HepG2 (cell line): Measurements from ENCODE around the gene RAB3IP. TPM values are rescaled to one million over a fixed set of nuclear protein-coding genes. Genes with fewer than 3 reads are reported as not detected.

ENCODE experiments used
- KIAA2018 ChIP-seq: sonication (generic); formaldehyde crosslinking; IDR thresholded peaks from 2 replicates; pipeline ENCODE4 v1.5.0; 2020; ENCODE audit warnings: mild to moderate bottlenecking, missing genetic modification reagents, borderline replicate concordance
- STAT6 ChIP-seq: sonication (generic); formaldehyde crosslinking; IDR thresholded peaks from 2 replicates; pipeline ENCODE4 v1.4.0; 2020; ENCODE audit warnings: missing genetic modification reagents, mild to moderate bottlenecking, borderline replicate concordance
- ZNF17 ChIP-seq: sonication (generic); formaldehyde crosslinking; IDR thresholded peaks from 2 replicates; pipeline ENCODE4 v1.5.0; 2020; ENCODE audit warnings: mild to moderate bottlenecking, missing genetic modification reagents
- ZNF232 ChIP-seq: sonication (generic); formaldehyde crosslinking; IDR thresholded peaks from 2 replicates; pipeline ENCODE4 v1.4.0; 2020; ENCODE audit warnings: missing genetic modification reagents, borderline replicate concordance
- ZNF597 ChIP-seq: sonication (generic); formaldehyde crosslinking; IDR thresholded peaks from 2 replicates; pipeline ENCODE4 v1.5.0; 2020; ENCODE audit warnings: missing genetic modification reagents
- polyA plus RNA-seq, 8 experiments: library from polyadenylated mRNA; depleted of rRNA in 3 of 8; stranded (reverse) in 7 of 8; unstranded in 1 of 8; fragments of >200 nt; fragmentation: Illumina TruSeq in 4 of 8; extraction: Trizol in 4 of 8; gene quantifications; 2 replicates each; pipeline versions ENCODE4 v1.2.1 to v1.2.3, GENCODE V29; 2011 to 2016; ENCODE audit warnings: low read depth in 4 of 8, missing spikeins in 1 of 8, mixed read lengths in 1 of 8; ENCODE audit not compliant: insufficient read depth in 1 of 8
- total RNA-seq, 5 experiments: library from RNA; depleted of rRNA; stranded (reverse); fragments of >200 nt; fragmentation: Illumina TruSeq; extraction: Trizol; gene quantifications; 2 replicates each; pipeline ENCODE4 v1.2.3, GENCODE V29; 2016; ENCODE audit warnings: low read depth in 1 of 5

The RAB3IP gene
- total and polyA plus RNA-seq, 2 of the 13 experiments (the other 11 are each of a cell fraction or from before 2014, with no cell fraction given) = 33.6 to 41.1 TPM

GRCh38 chr12:69843608-69844007 lies 104.9 kb downstream of the RAB3IP start (continued):
- no peak for TF ChIP-seq KIAA2018 (CRISPR knock-in tag)
- TF ChIP-seq STAT6 (CRISPR knock-in tag) = no peak
- no peak for TF ChIP-seq ZNF597
- no peak for TF ChIP-seq ZNF232
- no peak for TF ChIP-seq ZNF17 (CRISPR knock-in tag)
